ENCODE data around the gene KDM1A.

DNA sequence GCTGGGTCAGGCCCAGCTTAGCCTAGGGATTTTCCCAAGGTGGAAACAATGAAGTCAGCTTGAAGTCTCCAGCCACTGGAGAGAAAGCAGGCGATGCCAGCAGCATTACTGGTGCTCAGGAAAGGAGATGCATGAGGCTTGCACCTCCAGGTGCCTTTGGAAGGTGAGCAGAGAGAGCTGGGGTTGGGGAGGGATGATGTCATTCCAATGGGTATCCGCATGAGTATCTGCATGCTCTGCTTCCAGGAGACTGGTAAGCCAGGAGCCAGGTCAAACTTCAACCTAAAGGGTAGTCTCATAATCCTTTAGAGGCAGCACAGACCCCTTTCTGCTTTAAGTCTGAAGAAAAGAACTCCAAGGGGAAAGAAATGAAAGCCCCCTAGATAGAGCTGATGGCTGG, 68.8 kb downstream of the KDM1A start:
- TF ChIP-seq KDM5A (IDR thresholded peaks at IDR 0.05) (no peak), RFX5 (IDR thresholded peaks at IDR 0.05) (no peak), CEBPB (IDR thresholded peaks at IDR 0.05) (no peak), KDM1A (IDR thresholded peaks at IDR 0.05; ENCODE audit: low read depth) (no peak), REST (IDR thresholded peaks at IDR 0.05) (no peak), POLR2A (IDR thresholded peaks at IDR 0.05; ENCODE audit: low read length) (no peak), EP300 (IDR thresholded peaks at IDR 0.05) (no peak), ELK1 (IDR thresholded peaks at IDR 0.05; ENCODE audit: low read depth, low read length) (no peak), RAD21 (conservative IDR thresholded peaks at IDR 0.05 in 1 of 2, IDR thresholded peaks at IDR 0.05 in 1 of 2) (no peak), FOXS1 (CRISPR knock-in tag; IDR thresholded peaks at IDR 0.05) (no peak), JUNB (IDR thresholded peaks at IDR 0.05) (no peak)
- TF ChIP-seq, protein P1, sequence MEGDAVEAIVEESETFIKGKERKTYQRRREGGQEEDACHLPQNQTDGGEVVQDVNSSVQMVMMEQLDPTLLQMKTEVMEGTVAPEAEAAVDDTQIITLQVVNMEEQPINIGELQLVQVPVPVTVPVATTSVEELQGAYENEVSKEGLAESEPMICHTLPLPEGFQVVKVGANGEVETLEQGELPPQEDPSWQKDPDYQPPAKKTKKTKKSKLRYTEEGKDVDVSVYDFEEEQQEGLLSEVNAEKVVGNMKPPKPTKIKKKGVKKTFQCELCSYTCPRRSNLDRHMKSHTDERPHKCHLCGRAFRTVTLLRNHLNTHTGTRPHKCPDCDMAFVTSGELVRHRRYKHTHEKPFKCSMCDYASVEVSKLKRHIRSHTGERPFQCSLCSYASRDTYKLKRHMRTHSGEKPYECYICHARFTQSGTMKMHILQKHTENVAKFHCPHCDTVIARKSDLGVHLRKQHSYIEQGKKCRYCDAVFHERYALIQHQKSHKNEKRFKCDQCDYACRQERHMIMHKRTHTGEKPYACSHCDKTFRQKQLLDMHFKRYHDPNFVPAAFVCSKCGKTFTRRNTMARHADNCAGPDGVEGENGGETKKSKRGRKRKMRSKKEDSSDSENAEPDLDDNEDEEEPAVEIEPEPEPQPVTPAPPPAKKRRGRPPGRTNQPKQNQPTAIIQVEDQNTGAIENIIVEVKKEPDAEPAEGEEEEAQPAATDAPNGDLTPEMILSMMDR (IDR thresholded peaks at IDR 0.05) = no peak

Measured in A549 (cell line).